Measurements from ENCODE around the gene CARD9.

The CARD9 gene

GRCh38 chr9:136401173-136401922 is 27.9 kb upstream of the CARD9 start:
- DNase-seq (ENCODE audit: low read depth, low spot score) = no peak

- peak; percentile 72 for DNase-seq (ENCODE audit: low read depth, low spot score)
Measured at GRCh38 chr9:136400038-136400834, 26.8 kb upstream of the CARD9 start, which contains the start of gene SNAPC4. Gene SNAPC4, minus strand, starts transcription at chr9:136400170. Its CDS starts 1,742 bp downstream, at chr9:136398428.

GRCh38 chr9:136399176-136400037 is 25.9 kb upstream of the CARD9 start:
- no peak for DNase-seq (ENCODE audit: low read depth, low spot score)

- no peak for DNase-seq (ENCODE audit: low read depth, low spot score)
Measured at GRCh38 chr9:136398286-136398685, 24.8 kb upstream of the CARD9 start.

- DNase-seq (ENCODE audit: low read depth, low spot score) = no peak
Measured at GRCh38 chr9:136397643-136398042, 24.2 kb upstream of the CARD9 start.

- no peak for DNase-seq (ENCODE audit: low read depth, low spot score)
Measured at GRCh38 chr9:136396219-136396515, 22.7 kb upstream of the CARD9 start.

GRCh38 chr9:136395345-136396218 is 22.1 kb upstream of the CARD9 start:
- no peak for DNase-seq (ENCODE audit: low read depth, low spot score)

- DNase-seq (ENCODE audit: low read depth, low spot score) = no peak
Measured at GRCh38 chr9:136395020-136395340, 21.5 kb upstream of the CARD9 start.

- DNase-seq (ENCODE audit: low read depth, low spot score) = no peak
Measured at GRCh38 chr9:136394312-136395019, 21.0 kb upstream of the CARD9 start.

GRCh38 chr9:136393531-136393930 is 20.1 kb upstream of the CARD9 start:
- no peak for DNase-seq (ENCODE audit: low read depth, low spot score)

GRCh38 chr9:136392538-136393449 is 19.3 kb upstream of the CARD9 start:
- DNase-seq (ENCODE audit: low read depth, low spot score) = no peak

GRCh38 chr9:136391737-136392537 is 18.5 kb upstream of the CARD9 start:
- no peak for DNase-seq (ENCODE audit: low read depth, low spot score)

GRCh38 chr9:136389396-136389795 is 15.9 kb upstream of the CARD9 start:
- no peak for DNase-seq (ENCODE audit: low read depth, low spot score)

GRCh38 chr9:136387217-136387616 is 13.7 kb upstream of the CARD9 start:
- DNase-seq (ENCODE audit: low read depth, low spot score) = no peak

GRCh38 chr9:136386018-136386417 is 12.5 kb upstream of the CARD9 start:
- DNase-seq (ENCODE audit: low read depth, low spot score) = no peak

GRCh38 chr9:136385015-136385414 is 11.5 kb upstream of the CARD9 start:
- DNase-seq (ENCODE audit: low read depth, low spot score) = no peak

- no peak for DNase-seq (ENCODE audit: low read depth, low spot score)
Measured at GRCh38 chr9:136383436-136383835, 10.0 kb upstream of the CARD9 start.

GRCh38 chr9:136381966-136382513 is 8.6 kb upstream of the CARD9 start:
- no peak for DNase-seq (ENCODE audit: low read depth, low spot score)

Data from activated naive CD8-positive, alpha-beta T cell treated with anti-CD3 and anti-CD28 coated beads, Interleukin-2, amount 50 U/mL, for 16 hours (primary cell).